K562 (cell line): ENCODE data around the gene FOXO3. TPM values are rescaled to one million over a fixed set of nuclear protein-coding genes. Genes with fewer than 3 reads are reported as not detected.
A peak's percentile ranks its signal among the peaks of the same experiment; 100 is the strongest.

ENCODE experiments used
- CBX1 ChIP-seq: sonication (generic); IDR thresholded peaks from 2 replicates; pipeline ENCODE4 v1.6.1; 2016; ENCODE audit warnings: antibody characterized with exemption, low read depth, mild to moderate bottlenecking
- CHD1 ChIP-seq: fragments of 200-600 bp; sonication (generic); IDR thresholded peaks from one replicate; pipeline ENCODE4 v1.6.1; 2012; ENCODE audit warnings: mild to moderate bottlenecking, moderate library complexity, low read length, inconsistent platforms
- CREB1 ChIP-seq, 2 experiments: sonication (generic) in 1 of 2; formaldehyde crosslinking in 1 of 2; IDR thresholded peaks; 2 replicates each; pipeline versions ENCODE4 v1.6.1 to v1.8.0; 2012 to 2022; ENCODE audit warnings: inconsistent platforms in 1 of 2, mild to moderate bottlenecking in 1 of 2, missing genetic modification reagents in 1 of 2, moderate library complexity in 1 of 2
- CTBP1 ChIP-seq: fragments of 450-650 bp; IDR thresholded peaks from 2 replicates; pipeline ENCODE4 v1.6.1; 2016; ENCODE audit warnings: borderline replicate concordance
- DIDO1 ChIP-seq: fragments of 450-650 bp; IDR thresholded peaks from 2 replicates; pipeline ENCODE4 v1.6.1; 2016; ENCODE audit warnings: low read depth, missing biosample characterization, missing genetic modification characterization
- FIP1L1 ChIP-seq: fragments of 200-400 bp; formaldehyde crosslinking; IDR thresholded peaks from 2 replicates; pipeline ENCODE4 v1.6.1; 2018; ENCODE audit warnings: mild to moderate bottlenecking, low read depth, low read length; ENCODE audit not compliant: poor library complexity, severe bottlenecking
- HDAC3 ChIP-seq: fragments of 450-650 bp; IDR thresholded peaks from 2 replicates; pipeline ENCODE4 v1.6.1; 2018; ENCODE audit warnings: borderline replicate concordance, mild to moderate bottlenecking, moderate library complexity; ENCODE audit not compliant: partially characterized antibody
- HIVEP1 ChIP-seq: fragments of 250-450 bp; sonication (Bioruptor Pico); IDR thresholded peaks from 2 replicates; pipeline ENCODE4 v1.4.0; 2020; ENCODE audit warnings: mild to moderate bottlenecking
- NCOR1 ChIP-seq: fragments of 450-650 bp; IDR thresholded peaks from 2 replicates; pipeline ENCODE4 v1.6.1; 2016; ENCODE audit warnings: mild to moderate bottlenecking, moderate library complexity
- NUFIP1 ChIP-seq: fragments of 450-650 bp; IDR thresholded peaks from 2 replicates; pipeline ENCODE4 v1.6.1; 2018; ENCODE audit not compliant: partially characterized antibody
- RCOR1 ChIP-seq, 2 experiments: IDR thresholded peaks; 2 replicates each; pipeline ENCODE4 v1.6.1; 2012; ENCODE audit warnings: low read depth in 2 of 2, low read length in 2 of 2, borderline replicate concordance in 1 of 2, improper control_type of control experiment in 1 of 2
- U2AF1 ChIP-seq: fragments of 200-400 bp; formaldehyde crosslinking; optimal IDR thresholded peaks from 2 replicates; pipeline ENCODE3; 2017; ENCODE audit warnings: mild to moderate bottlenecking, low read depth, low read length, moderate library complexity
- ZBED1 ChIP-seq: IDR thresholded peaks from 2 replicates; pipeline ENCODE4 v1.6.1; 2014
- ZNF551 ChIP-seq: fragments of 250-450 bp; sonication (Bioruptor Pico); IDR thresholded peaks from 2 replicates; pipeline ENCODE4 v1.5.0; 2021; ENCODE audit warnings: mild to moderate bottlenecking, moderate library complexity
- ZNF589 ChIP-seq: fragments of 200-800 bp; sonication (Bioruptor generic); IDR thresholded peaks from 2 replicates; pipeline ENCODE4 v1.6.1; 2016; ENCODE audit warnings: low read depth, missing genetic modification characterization, missing compliant biosample characterization
- ZNF76 ChIP-seq: fragments of 250-450 bp; sonication (Bioruptor Pico); IDR thresholded peaks from 2 replicates; pipeline ENCODE4 v1.4.0; 2020; ENCODE audit warnings: mild to moderate bottlenecking, moderate library complexity, borderline replicate concordance
- ZSCAN29 ChIP-seq: fragments of 450-650 bp; IDR thresholded peaks from 2 replicates; pipeline ENCODE4 v1.6.1; 2017
- polyA plus RNA-seq, 8 experiments: library from polyadenylated mRNA; depleted of rRNA in 4 of 8; stranded (reverse) in 5 of 8; unstranded in 3 of 8; fragments of >200 nt; fragmentation: Nextera tagmentation in 2 of 8; fragmentation: Illumina TruSeq in 1 of 8; extraction: Ambion mirVana in 2 of 8; extraction: Trizol in 1 of 8; gene quantifications; 2 replicates each; pipeline versions ENCODE4 v1.2.1 to v1.2.3, GENCODE V29; 2011 to 2014; ENCODE audit warnings: inconsistent platforms in 1 of 8, missing spikeins in 1 of 8
- total RNA-seq, 7 experiments: library from RNA; depleted of rRNA in 6 of 7; stranded (reverse); fragments of >200 nt in 6 of 7; fragmentation: Illumina TruSeq in 2 of 7; extraction: Trizol in 2 of 7; gene quantifications; 2 replicates each; pipeline versions ENCODE4 v1.2.1 to v1.2.3, GENCODE V29; 2011 to 2021; ENCODE audit warnings: low replicate concordance in 1 of 7
- TF ChIP-seq, protein P1 (sequence below): fragments of 450-650 bp; formaldehyde crosslinking; IDR thresholded peaks from 2 replicates; pipeline ENCODE4 v1.4.0; 2020; ENCODE audit warnings: mild to moderate bottlenecking, mixed read lengths
- TF ChIP-seq, protein P2 (sequence below): sonication (generic); formaldehyde crosslinking; IDR thresholded peaks from 2 replicates; pipeline ENCODE4 v1.8.0; 2022; ENCODE audit warnings: missing genetic modification reagents, mild to moderate bottlenecking, borderline replicate concordance
- TF ChIP-seq, protein P3 (sequence below): sonication (generic); formaldehyde crosslinking; IDR thresholded peaks from 2 replicates; pipeline ENCODE4 v1.9.0; 2022; ENCODE audit warnings: mild to moderate bottlenecking, missing genetic modification reagents
- TF ChIP-seq, protein P4 (sequence below): sonication (generic); formaldehyde crosslinking; IDR thresholded peaks from 2 replicates; pipeline ENCODE4 v1.8.0; 2022; ENCODE audit warnings: missing genetic modification reagents, mild to moderate bottlenecking, moderate library complexity, borderline replicate concordance
- TF ChIP-seq, protein P5 (sequence below): fragments of 250-450 bp; sonication (Bioruptor Pico); IDR thresholded peaks from 2 replicates; pipeline ENCODE4 v1.5.0; 2020; ENCODE audit warnings: mild to moderate bottlenecking

FOXO3 gene
- total and polyA plus RNA-seq, 9 of the 15 experiments (the other 6 are each of a cell fraction or from before 2014, with no cell fraction given): 3.0 to 14.6 (median 6.0) TPM

DNA sequence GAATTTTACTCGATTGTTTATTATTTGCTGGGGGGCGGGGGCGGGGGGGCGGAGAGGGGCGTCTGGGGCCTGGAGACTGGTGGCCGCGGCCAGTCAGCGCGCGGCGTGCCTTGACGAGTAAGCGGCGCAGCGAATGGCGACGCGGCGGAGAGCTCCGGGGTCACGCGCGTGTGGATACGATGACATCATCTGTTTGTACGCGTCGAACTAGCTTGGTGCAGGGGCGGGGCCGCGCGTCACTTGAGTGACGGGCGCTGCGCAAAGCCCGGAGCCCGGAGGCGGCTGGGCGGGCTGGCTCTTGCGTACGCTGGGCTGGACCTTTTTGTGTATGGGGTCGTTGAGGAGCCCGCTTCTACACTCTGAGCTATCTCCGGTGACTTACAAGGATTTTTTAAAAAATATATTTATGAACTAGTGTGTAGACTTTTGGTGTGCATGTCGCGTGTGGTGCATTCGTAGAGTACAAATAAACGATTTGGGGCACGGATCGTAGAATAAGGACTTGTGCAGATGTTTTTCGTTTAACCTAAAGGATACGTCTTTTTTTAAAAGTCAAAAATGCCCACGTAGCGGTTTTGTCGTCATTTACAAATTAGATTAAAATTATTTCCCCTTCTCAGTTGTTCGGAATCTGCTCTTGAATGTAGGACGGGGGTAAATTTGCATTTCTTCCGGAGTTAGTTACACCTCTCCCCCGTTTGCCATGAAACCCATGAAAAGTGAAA, 2.2 kb upstream of the FOXO3 start (continued):
- TF ChIP-seq, protein P1, sequence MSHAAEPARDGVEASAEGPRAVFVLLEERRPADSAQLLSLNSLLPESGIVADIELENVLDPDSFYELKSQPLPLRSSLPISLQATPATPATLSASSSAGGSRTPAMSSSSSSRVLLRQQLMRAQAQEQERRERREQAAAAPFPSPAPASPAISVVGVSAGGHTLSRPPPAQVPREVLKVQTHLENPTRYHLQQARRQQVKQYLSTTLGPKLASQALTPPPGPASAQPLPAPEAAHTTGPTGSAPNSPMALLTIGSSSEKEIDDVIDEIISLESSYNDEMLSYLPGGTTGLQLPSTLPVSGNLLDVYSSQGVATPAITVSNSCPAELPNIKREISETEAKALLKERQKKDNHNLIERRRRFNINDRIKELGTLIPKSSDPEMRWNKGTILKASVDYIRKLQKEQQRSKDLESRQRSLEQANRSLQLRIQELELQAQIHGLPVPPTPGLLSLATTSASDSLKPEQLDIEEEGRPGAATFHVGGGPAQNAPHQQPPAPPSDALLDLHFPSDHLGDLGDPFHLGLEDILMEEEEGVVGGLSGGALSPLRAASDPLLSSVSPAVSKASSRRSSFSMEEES (CRISPR knock-in tag): 0 out of 2 replicates have a peak, but pooled peaks have one; percentile 13
- TF ChIP-seq, protein P2, sequence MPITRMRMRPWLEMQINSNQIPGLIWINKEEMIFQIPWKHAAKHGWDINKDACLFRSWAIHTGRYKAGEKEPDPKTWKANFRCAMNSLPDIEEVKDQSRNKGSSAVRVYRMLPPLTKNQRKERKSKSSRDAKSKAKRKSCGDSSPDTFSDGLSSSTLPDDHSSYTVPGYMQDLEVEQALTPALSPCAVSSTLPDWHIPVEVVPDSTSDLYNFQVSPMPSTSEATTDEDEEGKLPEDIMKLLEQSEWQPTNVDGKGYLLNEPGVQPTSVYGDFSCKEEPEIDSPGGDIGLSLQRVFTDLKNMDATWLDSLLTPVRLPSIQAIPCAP (CRISPR knock-in tag): no peak
- no peak for TF ChIP-seq DIDO1 (tag)
- TF ChIP-seq NUFIP1: peak; percentile 69
- TF ChIP-seq ZNF76: peak; percentile 57; the same call in 1 of the 2 replicates
- no peak for TF ChIP-seq FIP1L1
- peak; percentile 95 for TF ChIP-seq CREB1 (IDR thresholded peaks at IDR 0.05)
- TF ChIP-seq CREB1 (CRISPR knock-in tag; IDR thresholded peaks at IDR 0.05): peak; percentile 96
- TF ChIP-seq HIVEP1 (CRISPR knock-in tag): peak; percentile 81
- peak; percentile 26 to 33; a peak in 1 of 4 replicates for TF ChIP-seq RCOR1 (IDR thresholded peaks at IDR 0.05; ENCODE audit: borderline replicate concordance in 1 of 2, low read depth in 2 of 2, low read length in 2 of 2)
- TF ChIP-seq NCOR1: 0 out of 2 replicates have a peak, but pooled peaks have one; percentile 27
- TF ChIP-seq U2AF1: peak; percentile 35
- no peak; the same call in 1 of the 2 replicates for TF ChIP-seq CBX1
- peak; percentile 15; the same call in 1 of the 2 replicates for TF ChIP-seq ZBED1
- TF ChIP-seq CHD1: no peak
- TF ChIP-seq CTBP1: peak; percentile 2
- no peak for TF ChIP-seq HDAC3
- TF ChIP-seq ZNF551 (CRISPR knock-in tag): no peak
- TF ChIP-seq ZNF589: peak; percentile 63; the same call in 1 of the 2 replicates
- no peak for TF ChIP-seq ZSCAN29
- TF ChIP-seq, protein P3, sequence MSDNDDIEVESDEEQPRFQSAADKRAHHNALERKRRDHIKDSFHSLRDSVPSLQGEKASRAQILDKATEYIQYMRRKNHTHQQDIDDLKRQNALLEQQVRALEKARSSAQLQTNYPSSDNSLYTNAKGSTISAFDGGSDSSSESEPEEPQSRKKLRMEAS: no peak; the same call in 1 of the 2 replicates
- TF ChIP-seq, protein P4, sequence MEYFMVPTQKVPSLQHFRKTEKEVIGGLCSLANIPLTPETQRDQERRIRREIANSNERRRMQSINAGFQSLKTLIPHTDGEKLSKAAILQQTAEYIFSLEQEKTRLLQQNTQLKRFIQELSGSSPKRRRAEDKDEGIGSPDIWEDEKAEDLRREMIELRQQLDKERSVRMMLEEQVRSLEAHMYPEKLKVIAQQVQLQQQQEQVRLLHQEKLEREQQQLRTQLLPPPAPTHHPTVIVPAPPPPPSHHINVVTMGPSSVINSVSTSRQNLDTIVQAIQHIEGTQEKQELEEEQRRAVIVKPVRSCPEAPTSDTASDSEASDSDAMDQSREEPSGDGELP (CRISPR knock-in tag): peak; percentile 77
- TF ChIP-seq, protein P5, sequence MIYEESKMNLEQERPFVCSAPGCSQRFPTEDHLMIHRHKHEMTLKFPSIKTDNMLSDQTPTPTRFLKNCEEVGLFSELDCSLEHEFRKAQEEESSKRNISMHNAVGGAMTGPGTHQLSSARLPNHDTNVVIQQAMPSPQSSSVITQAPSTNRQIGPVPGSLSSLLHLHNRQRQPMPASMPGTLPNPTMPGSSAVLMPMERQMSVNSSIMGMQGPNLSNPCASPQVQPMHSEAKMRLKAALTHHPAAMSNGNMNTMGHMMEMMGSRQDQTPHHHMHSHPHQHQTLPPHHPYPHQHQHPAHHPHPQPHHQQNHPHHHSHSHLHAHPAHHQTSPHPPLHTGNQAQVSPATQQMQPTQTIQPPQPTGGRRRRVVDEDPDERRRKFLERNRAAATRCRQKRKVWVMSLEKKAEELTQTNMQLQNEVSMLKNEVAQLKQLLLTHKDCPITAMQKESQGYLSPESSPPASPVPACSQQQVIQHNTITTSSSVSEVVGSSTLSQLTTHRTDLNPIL (CRISPR knock-in tag): no peak; the same call in 1 of the 2 replicates
